Sigmoid colon (tissue), 7 donors: ENCODE results near the gene ABCG2. TPM values are rescaled to one million over a fixed set of nuclear protein-coding genes. Genes with fewer than 3 reads are reported as not detected.

ENCODE experiments used
- DNase-seq: peaks from one replicate; pipeline ENCODE4 v3.0.0-alpha.2; 2019
- H3K27ac ChIP-seq, 4 donors: fragments of 200-600 bp; sonication (generic); one replicate each; pipeline ENCODE4 v1.5.1; 2016 to 2019; ENCODE audit warnings: mild to moderate bottlenecking in 1 of 4
- H3K27me3 ChIP-seq, 3 donors: fragments of 200-600 bp; sonication (generic); one replicate each; pipeline ENCODE4 v1.5.1; 2019; ENCODE audit warnings: mild to moderate bottlenecking in 1 of 3
- H3K36me3 ChIP-seq, 4 donors: fragments of 200-600 bp; sonication (generic); one replicate each; pipeline ENCODE4 v1.5.1; 2016 to 2019
- H3K4me1 ChIP-seq, 4 donors: fragments of 200-600 bp; sonication (generic); one replicate each; pipeline ENCODE4 v1.5.1; 2017 to 2019
- H3K4me3 ChIP-seq, 4 donors: fragments of 200-600 bp; sonication (generic); one replicate each; pipeline ENCODE4 v1.5.1; 2017 to 2019; ENCODE audit warnings: mild to moderate bottlenecking in 2 of 4, moderate library complexity in 1 of 4
- H3K9me3 ChIP-seq, 4 donors: fragments of 200-600 bp in 3 of 4; sonication (generic) in 3 of 4; one replicate each; pipeline versions ENCODE4 v1.5.1 to v1.6.1; 2013 to 2019
- CTCF ChIP-seq, 4 experiments: fragments of 450-650 bp in 3 of 4; fragments of 200-600 bp in 1 of 4; IDR thresholded peaks; one replicate each; pipeline ENCODE4 v1.5.1; 2016 to 2019; ENCODE audit warnings: antibody characterized with exemption in 4 of 4, mild to moderate bottlenecking in 3 of 4, moderate library complexity in 2 of 4
- EP300 ChIP-seq, 4 donors: sonication (generic); formaldehyde crosslinking; IDR thresholded peaks; one replicate each; pipeline ENCODE4 v1.6.1; 2017; ENCODE audit warnings: antibody characterized with exemption in 4 of 4
- POLR2A ChIP-seq, 2 donors: fragments of 450-650 bp; IDR thresholded peaks; one replicate each; pipeline ENCODE4 v1.6.1; 2016; ENCODE audit warnings: antibody characterized with exemption in 2 of 2, mild to moderate bottlenecking in 2 of 2, moderate library complexity in 2 of 2
- POLR2AphosphoS5 ChIP-seq, 4 donors: sonication (generic); formaldehyde crosslinking; IDR thresholded peaks; one replicate each; pipeline ENCODE4 v1.6.1; 2017; ENCODE audit warnings: antibody characterized with exemption in 4 of 4
- WGBS, 2 donors: extraction: QIAGEN DNeasy Blood & Tissue Kit; methylation state at CpG; one replicate each; pipeline ENCODE4 v1.1.7; 2013; 5-methylcytosine and 5-hydroxymethylcytosine counted together
- intact Hi-C: fragments of 100-400 bp; cut with DNase I; formaldehyde crosslinking; loops from one replicate; pipeline ENCODE4 v1.15.1; 2023
- polyA plus RNA-seq, 3 donors: library from polyadenylated mRNA; stranded (reverse); fragments of 200-250 nt; gene quantifications; one replicate each; pipeline ENCODE4 v1.2.3, GENCODE V29; 2013
- total RNA-seq, 4 donors: library from RNA; depleted of rRNA; stranded (reverse); fragments of >200 nt; gene quantifications; one replicate each; pipeline ENCODE4 v1.1.0, GENCODE V29; 2016
- donor health status: healthy with polysubstance abuse.
- donor health status: Bipolar disorder and iron deficiency.
- donor health status: healthy.

The ABCG2 gene
- total and polyA plus RNA-seq, 7 donors, result 1.1 to 36.5 (median 2.9) TPM

DNA sequence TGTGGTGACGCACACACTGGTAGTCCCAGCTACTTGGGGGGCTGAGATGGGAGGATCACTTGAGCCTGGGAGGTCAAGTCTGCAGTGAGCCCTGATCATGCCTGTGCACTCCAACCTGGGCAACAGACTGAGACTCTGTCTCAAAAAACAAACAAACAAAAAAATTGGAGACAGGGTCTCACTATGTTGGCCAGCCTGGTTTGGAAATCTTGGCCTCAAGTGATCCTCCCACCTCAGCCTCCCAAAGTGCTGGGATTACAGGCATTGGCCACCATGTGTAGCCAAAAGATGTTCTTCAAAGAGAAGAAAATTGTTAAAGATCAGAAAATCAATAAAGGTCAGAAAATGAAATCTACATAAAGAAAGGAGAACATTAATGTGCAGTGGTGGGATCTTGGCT lies 41.7 kb upstream of the ABCG2 start:
- no peak overlapping the region for H3K4me3 ChIP-seq
- no peaks in the 10 kb centered on the region for H3K27me3 ChIP-seq
- H3K36me3 ChIP-seq, result no peaks in the 10 kb centered on the region
- H3K27ac ChIP-seq, result no peak overlapping the region
- H3K4me1 ChIP-seq, result no peaks in the 10 kb centered on the region
- no peak for DNase-seq
- TF ChIP-seq POLR2AphosphoS5 (IDR thresholded peaks at IDR 0.05) (no peak), POLR2A (IDR thresholded peaks at IDR 0.05) (no peak), EP300 (IDR thresholded peaks at IDR 0.05) (no peak), CTCF (IDR thresholded peaks at IDR 0.05) (no peak)
- WGBS, 2 donors, result 96 to 98% methylated on average over 1 of the region's 1 CpG
- H3K9me3 ChIP-seq, result no peaks in the 10 kb centered on the region
- intact Hi-C loops, result no loop called here

GRCh38 chr4:88196523-88197185 lies 38.2 kb upstream of the ABCG2 start:
- no peaks in the 10 kb centered on the region for H3K9me3 ChIP-seq
- no peak for DNase-seq
- TF ChIP-seq EP300 (IDR thresholded peaks at IDR 0.05) (no peak), CTCF (IDR thresholded peaks at IDR 0.05) (no peak), POLR2AphosphoS5 (IDR thresholded peaks at IDR 0.05) (no peak), POLR2A (IDR thresholded peaks at IDR 0.05) (no peak)
- no peaks in the 10 kb centered on the region for H3K36me3 ChIP-seq
- no peak overlapping the region for H3K27ac ChIP-seq
- intact Hi-C loops, result no loop called here
- WGBS, 2 donors, result 37 to 78% methylated on average over 4 of the region's 4 CpGs
- no peak overlapping the region for H3K4me3 ChIP-seq
- no peaks in the 10 kb centered on the region for H3K4me1 ChIP-seq
- H3K27me3 ChIP-seq, result no peaks in the 10 kb centered on the region

DNA sequence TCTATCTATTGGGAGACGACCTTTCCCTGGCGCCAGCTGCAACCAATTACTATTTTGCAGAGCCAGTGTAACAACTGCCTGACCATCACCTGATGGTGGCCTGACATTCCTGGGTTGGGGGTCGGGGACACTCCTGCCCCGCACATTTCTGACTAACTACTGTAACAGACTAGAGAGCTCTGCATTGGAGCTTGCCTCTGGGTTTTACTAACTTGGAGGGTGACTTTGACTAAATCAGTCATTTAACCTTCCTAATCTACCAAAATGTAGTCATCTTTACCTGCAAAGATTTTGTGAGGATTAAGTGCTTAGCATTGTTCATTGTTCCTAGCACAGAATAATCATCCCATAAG lies 37.5 kb upstream of the ABCG2 start:
- DNase-seq, result no peak
- TF ChIP-seq POLR2A (IDR thresholded peaks at IDR 0.05) (no peak), EP300 (IDR thresholded peaks at IDR 0.05) (no peak), POLR2AphosphoS5 (IDR thresholded peaks at IDR 0.05) (no peak), CTCF (IDR thresholded peaks at IDR 0.05) (no peak)
- H3K4me1 ChIP-seq, result no peaks in the 10 kb centered on the region
- no peaks in the 10 kb centered on the region for H3K9me3 ChIP-seq
- no peak overlapping the region for H3K27ac ChIP-seq
- H3K4me3 ChIP-seq, result no peak overlapping the region
- intact Hi-C loops, result no loop called here
- H3K36me3 ChIP-seq, result no peaks in the 10 kb centered on the region
- H3K27me3 ChIP-seq, result no peaks in the 10 kb centered on the region
- WGBS, 2 donors, result 25 to 70% methylated on average over 4 of the region's 4 CpGs

DNA sequence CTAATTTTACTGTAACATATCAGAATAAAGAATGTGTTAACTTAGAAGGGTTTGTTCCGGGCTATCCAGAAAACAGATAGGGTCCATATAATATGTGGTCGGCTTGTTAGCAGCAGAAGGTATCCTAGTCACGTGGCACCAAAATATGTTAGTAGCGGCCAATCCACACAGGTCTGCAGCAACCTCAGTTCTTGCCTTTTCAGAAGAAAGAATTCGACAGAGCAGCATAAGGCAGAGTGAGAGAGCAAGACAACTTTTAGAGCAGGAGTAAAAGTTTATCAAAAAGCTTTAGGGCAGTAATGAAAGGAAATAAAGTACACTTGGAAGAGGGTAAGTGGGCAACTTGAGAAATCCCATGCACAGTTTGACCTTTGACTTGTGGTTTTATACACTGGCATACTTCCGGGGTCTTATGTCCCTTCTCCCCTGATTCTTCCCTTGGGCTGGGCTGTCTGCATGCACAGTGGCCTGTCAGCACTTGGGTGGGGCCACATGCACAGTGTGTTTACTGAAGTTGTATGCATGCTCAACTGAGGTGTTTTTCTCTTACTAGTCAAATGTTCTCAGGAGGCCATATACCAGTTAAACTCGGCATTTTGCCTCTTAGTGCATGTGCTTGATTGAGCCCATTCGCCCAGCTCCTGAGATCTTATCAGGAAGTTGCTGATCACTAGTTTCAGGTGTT lies 37.0 kb upstream of the ABCG2 start:
- no peak overlapping the region for H3K27ac ChIP-seq
- TF ChIP-seq CTCF (IDR thresholded peaks at IDR 0.05), result no peak
- WGBS, 2 donors, result 52 to 74% methylated on average over 8 of the region's 8 CpGs

GRCh38 chr4:88191404-88191803 lies 33.0 kb upstream of the ABCG2 start:
- TF ChIP-seq CTCF (IDR thresholded peaks at IDR 0.05) (no peak), POLR2AphosphoS5 (IDR thresholded peaks at IDR 0.05) (no peak), POLR2A (IDR thresholded peaks at IDR 0.05) (no peak), EP300 (IDR thresholded peaks at IDR 0.05) (no peak)
- no peaks in the 10 kb centered on the region for H3K9me3 ChIP-seq
- intact Hi-C loops, result no loop called here
- no peaks in the 10 kb centered on the region for H3K36me3 ChIP-seq
- WGBS, 2 donors, result 39 to 66% methylated on average over 3 of the region's 3 CpGs
- H3K4me1 ChIP-seq, result no peaks in the 10 kb centered on the region
- H3K27me3 ChIP-seq, result no peaks in the 10 kb centered on the region
- H3K4me3 ChIP-seq, result no peak overlapping the region
- no peak overlapping the region for H3K27ac ChIP-seq
- DNase-seq, result no peak

More for the DNA sequence above, 37.0 kb upstream of the ABCG2 start:
- Histone ChIP-seq H3K4me3 (no peak overlapping the region), H3K27me3 (no peaks in the 10 kb centered on the region), H3K9me3 (no peaks in the 10 kb centered on the region), H3K4me1 (no peaks in the 10 kb centered on the region), H3K36me3 (no peaks in the 10 kb centered on the region)
- intact Hi-C loops, result no loop called here
- no peak for DNase-seq
